OCI-M1 (cell line): ENCODE data around the gene GOSR2.

ENCODE experiments used
- DNase-seq: peaks from one replicate; lab custom pipeline; 2025; lab: John Stamatoyannopoulos, UW

GOSR2 gene

GRCh38 chr17:46922804-46923635 is at the start of gene GOSR2:
GOSR2 (plus strand) TSS chr17:46923160; CDS start chr17:46923193, 33 bp downstream.
- peak; percentile 95 for DNase-seq

GRCh38 chr17:46873941-46874645 is 48.9 kb upstream of the GOSR2 start:
- DNase-seq: no peak

- DNase-seq: no peak
Measured at GRCh38 chr17:46874906-46875305, 48.1 kb upstream of the GOSR2 start.

GRCh38 chr17:46875849-46876352 is 47.1 kb upstream of the GOSR2 start:
- DNase-seq: no peak

GRCh38 chr17:46876353-46876887 is 46.5 kb upstream of the GOSR2 start:
- DNase-seq: no peak

GRCh38 chr17:46876926-46877325 is 46.0 kb upstream of the GOSR2 start:
- DNase-seq: no peak

GRCh38 chr17:46877466-46877865 is 45.5 kb upstream of the GOSR2 start:
- DNase-seq: no peak

GRCh38 chr17:46878055-46878454 is 44.9 kb upstream of the GOSR2 start:
- DNase-seq: no peak

- DNase-seq: no peak
Measured at GRCh38 chr17:46879101-46879500, 43.9 kb upstream of the GOSR2 start.

GRCh38 chr17:46881015-46881414 is 41.9 kb upstream of the GOSR2 start:
- no peak for DNase-seq

GRCh38 chr17:46882666-46883065 is 40.3 kb upstream of the GOSR2 start:
- DNase-seq: no peak

GRCh38 chr17:46883871-46884520 is 39.0 kb upstream of the GOSR2 start:
- DNase-seq: no peak

GRCh38 chr17:46884552-46884951 is 38.4 kb upstream of the GOSR2 start:
- DNase-seq: no peak

- no peak for DNase-seq
Measured at GRCh38 chr17:46885415-46886309, 37.3 kb upstream of the GOSR2 start.

- no peak for DNase-seq
Measured at GRCh38 chr17:46886310-46886663, 36.7 kb upstream of the GOSR2 start.

- DNase-seq: no peak
Measured at GRCh38 chr17:46887717-46888116, 35.2 kb upstream of the GOSR2 start.

- DNase-seq: no peak
Measured at GRCh38 chr17:46888727-46889126, 34.2 kb upstream of the GOSR2 start.

- DNase-seq: no peak
Measured at GRCh38 chr17:46889519-46889918, 33.4 kb upstream of the GOSR2 start.

- DNase-seq: no peak
Measured at GRCh38 chr17:46889992-46890564, 32.9 kb upstream of the GOSR2 start.

- no peak for DNase-seq
Measured at GRCh38 chr17:46890638-46891037, 32.3 kb upstream of the GOSR2 start.

- DNase-seq: no peak
Measured at GRCh38 chr17:46892192-46892703, 30.7 kb upstream of the GOSR2 start.
